HG03097 (cell line): ENCODE results near the gene DNM1.
A peak's percentile ranks its signal among the peaks of the same experiment; 100 is the strongest.
"Not testable (repeated sequence)": the region's sequence is repeated elsewhere in the genome, so short reads cannot be mapped to it uniquely, and the experiment has no call there.

ENCODE experiments used
- ATAC-seq: cut with Tn5 transposase; IDR thresholded peaks from one replicate; pipeline ENCODE4 v1.9.1; 2021; ENCODE audit not compliant: unreplicated experiment, low FRiP score

DNM1 gene

DNA sequence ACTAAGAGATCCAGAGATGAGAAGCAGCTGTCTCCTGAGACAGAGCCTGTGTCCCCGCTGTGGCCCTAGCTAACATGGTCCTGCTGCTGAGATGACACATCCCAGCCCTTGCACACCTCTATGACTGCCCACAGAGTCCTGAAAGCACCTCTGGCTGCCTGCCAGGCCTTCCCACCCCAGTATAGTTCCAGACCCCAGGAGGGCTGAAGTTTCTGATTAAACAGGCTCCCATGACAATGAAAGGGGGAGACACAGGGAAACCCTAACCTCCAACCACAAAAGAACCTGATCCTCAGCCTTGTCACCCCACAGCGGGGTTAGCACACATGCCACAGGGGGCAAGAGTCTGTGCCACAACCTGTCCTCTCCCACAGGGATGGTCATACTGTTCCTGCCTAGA, 27.5 kb upstream of the DNM1 start:
- ATAC-seq = no peak

GRCh38 chr9:128178806-128179431, 24.3 kb upstream of the DNM1 start:
- no peak for ATAC-seq

DNA sequence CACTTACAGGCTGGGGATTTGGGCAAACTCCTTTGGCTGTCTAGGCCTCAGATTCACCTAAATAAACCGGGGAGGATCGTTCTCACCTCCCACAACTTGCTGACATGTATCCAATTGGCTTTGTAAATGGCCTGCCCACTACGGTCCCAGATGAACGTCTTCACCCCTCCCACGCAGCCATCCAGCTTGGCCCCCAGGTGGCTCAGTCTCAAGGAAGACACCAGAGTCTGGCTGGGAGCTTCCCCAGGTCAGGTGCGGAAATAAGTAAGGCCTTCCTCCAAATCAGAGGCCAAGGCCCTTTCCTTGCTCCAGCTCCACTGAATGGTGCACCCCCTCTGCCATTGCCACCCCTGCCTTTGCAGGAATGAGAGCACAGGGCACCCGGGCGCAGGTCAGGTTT, 23.2 kb upstream of the DNM1 start:
- ATAC-seq = no peak

- no peak for ATAC-seq
Observed at GRCh38 chr9:128180447-128180846, 22.7 kb upstream of the DNM1 start.

DNA sequence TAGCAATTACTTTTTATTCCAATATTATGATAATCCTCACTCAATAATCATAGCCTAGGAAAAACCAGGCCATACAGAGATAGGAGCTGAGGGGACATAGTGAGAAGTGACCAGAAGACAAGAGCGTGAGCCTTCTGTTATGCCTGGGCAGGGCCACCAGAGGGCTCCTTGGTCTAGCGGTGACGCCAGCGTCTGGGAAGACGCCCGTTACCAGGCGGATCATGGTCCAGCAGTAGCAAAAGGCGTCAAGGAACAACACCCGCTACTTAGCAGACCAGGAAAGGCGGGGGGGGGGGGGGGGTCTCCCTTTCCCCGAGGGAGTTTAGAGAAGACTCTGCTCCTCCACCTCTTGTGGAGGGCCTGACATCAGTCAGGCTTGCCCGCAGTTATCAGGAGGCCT, 21.7 kb upstream of the DNM1 start:
- not testable (repeated sequence) for ATAC-seq

- no peak for ATAC-seq
Observed at GRCh38 chr9:128182893-128183588, 20.1 kb upstream of the DNM1 start.

- no peak for ATAC-seq
Observed at GRCh38 chr9:128185979-128186965, 16.9 kb upstream of the DNM1 start.

- ATAC-seq = no peak
Observed at GRCh38 chr9:128187361-128187760, 15.8 kb upstream of the DNM1 start.

DNA sequence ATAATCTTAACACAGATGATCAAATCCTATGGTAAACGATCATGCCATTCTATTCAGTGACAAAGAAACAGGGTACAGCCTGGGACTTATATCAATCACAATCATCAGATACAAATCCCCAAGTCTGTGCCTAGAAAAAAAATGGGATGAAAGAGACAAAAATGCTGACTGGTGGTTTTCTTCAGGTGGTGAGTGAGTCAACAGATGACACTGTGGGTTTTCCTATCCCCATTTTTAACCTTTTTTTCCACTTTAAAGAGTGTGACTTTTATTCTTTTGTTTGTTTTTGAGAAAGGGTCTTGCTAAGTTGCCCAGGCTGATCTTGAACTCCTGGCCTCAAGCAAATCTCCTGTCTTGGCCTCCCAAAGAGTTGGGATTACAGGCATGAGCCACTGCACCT, 15.0 kb upstream of the DNM1 start:
- ATAC-seq = no peak

- no peak for ATAC-seq
Observed at GRCh38 chr9:128190013-128190412, 13.2 kb upstream of the DNM1 start.

GRCh38 chr9:128190516-128191405, 12.4 kb upstream of the DNM1 start:
- no peak for ATAC-seq

GRCh38 chr9:128191406-128192046, 11.7 kb upstream of the DNM1 start, which contains the start of gene CIZ1:
CIZ1 (minus strand) TSS chr9:128191572; CDS start chr9:128190857, 715 bp downstream.
- peak; percentile 68 for ATAC-seq

DNA sequence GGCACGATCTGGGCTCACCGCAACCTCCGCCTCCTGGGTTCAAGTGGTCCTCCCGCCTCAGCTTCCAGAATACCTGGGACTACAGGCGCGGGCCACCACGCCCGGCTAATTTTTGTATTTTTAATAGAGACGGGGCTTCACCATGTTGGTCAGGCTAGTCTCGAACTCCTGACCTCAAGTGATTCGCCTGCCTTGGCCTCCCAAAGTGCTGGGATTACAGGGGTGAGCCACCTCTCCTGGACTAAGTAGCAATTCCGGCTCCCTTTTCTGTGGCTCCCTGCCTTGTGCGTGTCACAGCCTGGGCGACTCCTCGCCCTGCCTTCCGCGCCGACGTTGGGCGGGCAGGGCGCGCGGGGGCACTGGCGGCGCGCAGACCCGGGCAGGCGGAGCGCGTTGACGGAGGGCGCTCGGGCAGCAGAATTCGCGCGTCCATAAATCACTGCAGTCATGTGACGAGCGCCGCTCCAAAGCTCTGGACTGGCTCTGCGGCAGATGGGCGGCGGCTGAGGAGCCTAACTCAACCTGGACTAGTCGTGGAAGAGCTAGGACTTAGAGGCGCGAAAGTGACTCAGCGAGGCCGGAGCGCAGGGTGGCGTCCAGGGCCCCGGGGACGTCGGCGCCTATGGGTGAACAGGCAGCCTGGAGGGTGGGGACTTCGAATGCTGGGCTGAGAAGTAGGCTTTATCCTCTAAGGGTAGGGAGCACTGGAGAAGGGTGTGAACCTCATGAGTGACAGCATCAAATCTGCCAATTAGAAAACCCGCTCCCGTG, 10.4 kb upstream of the DNM1 start:
- no peak for ATAC-seq

- no peak for ATAC-seq
Observed at GRCh38 chr9:128193469-128194096, 9.6 kb upstream of the DNM1 start.

- ATAC-seq = no peak
Observed at GRCh38 chr9:128201441-128202369, 1.5 kb upstream of the DNM1 start.

DNA sequence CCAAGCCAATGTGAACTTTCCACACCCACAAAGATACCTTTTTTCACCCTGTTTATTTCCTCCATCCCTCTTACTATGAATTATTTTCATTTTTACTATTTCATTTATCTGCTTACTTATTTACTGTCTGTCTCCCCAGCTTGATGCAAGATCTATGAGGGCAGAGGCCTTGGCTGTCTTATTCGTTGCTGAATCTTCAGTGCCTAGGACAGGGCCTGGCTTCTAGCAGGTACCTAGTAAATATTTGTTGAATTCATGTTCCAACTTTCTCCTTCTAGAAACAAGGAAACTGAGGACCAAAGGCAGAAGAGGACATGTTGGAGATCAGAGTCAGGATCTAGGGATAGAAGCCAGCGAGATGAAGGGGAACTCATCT, 543 bp upstream of the DNM1 start:
- ATAC-seq = peak; percentile 15

DNA sequence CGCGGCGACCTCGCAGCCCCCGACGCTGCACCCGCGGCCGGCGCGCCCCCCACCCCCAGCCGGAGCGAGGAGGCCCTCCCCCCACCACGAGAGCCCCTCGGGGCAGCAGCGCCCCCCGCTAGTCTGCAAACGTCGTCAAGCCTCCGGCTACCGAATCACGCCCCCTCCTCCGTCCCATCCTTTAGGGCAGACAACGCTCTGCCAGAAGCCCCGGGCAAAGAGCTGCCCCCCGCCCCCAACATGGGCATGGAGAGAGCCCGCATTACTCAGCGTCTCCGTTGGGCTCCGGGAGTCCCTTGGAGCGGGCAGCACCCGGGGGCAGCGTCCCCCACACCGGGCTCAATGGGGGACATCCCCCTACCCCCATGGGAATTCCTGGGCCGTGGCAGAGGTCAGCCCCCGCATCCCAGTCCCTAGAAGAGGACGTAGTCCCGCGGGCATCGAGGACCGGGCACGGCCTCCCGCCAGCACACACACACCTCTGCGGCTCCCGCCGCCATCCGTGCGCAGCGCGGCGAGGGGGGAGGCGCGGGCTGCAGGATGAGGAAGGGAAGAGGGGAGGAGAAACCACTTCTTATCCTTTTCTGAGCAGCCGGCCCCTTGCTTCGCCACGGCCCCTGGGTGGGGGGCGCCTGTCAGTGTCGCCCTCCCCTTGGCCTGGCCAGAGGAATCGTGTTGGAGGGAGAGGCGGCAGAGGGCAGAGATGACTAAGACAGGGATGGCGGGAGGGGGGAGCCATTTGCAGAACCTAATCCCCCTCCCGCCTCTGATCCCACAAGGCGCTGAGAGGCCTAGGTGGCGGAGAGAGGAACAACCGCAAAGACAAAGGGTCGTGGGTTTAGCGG, 750 bp downstream of the DNM1 start:
- no peak for ATAC-seq
